ENCODE measurements around the gene PRKAR2B.

Gene PRKAR2B

GRCh38 chr7:107002126-107002525 is 42.4 kb upstream of the PRKAR2B start:
- TF ChIP-seq REST (IDR thresholded peaks at IDR 0.05; ENCODE audit: insufficient read depth in 1 of 2, low read depth in 2 of 2, low read length in 2 of 2) (no peak), SIN3A (IDR thresholded peaks at IDR 0.05; ENCODE audit: borderline replicate concordance, insufficient read depth, low read length) (no peak), TAF1 (IDR thresholded peaks at IDR 0.05; ENCODE audit: borderline replicate concordance, insufficient read depth, low read length) (no peak), FOXP2 (optimal IDR thresholded peaks at IDR 0.05; ENCODE audit: borderline replicate concordance, extremely low read depth, extremely low read length, insufficient read depth) (no peak), POLR2AphosphoS5 (IDR thresholded peaks at IDR 0.05; ENCODE audit: low read depth, low read length) (no peak)

GRCh38 chr7:107002529-107002998 is 41.9 kb upstream of the PRKAR2B start:
- no peak for TF ChIP-seq TAF1 (IDR thresholded peaks at IDR 0.05; ENCODE audit: borderline replicate concordance, insufficient read depth, low read length)
- no peak for TF ChIP-seq REST (IDR thresholded peaks at IDR 0.05; ENCODE audit: insufficient read depth in 1 of 2, low read depth in 2 of 2, low read length in 2 of 2)
- no peak for TF ChIP-seq SIN3A (IDR thresholded peaks at IDR 0.05; ENCODE audit: borderline replicate concordance, insufficient read depth, low read length)
- TF ChIP-seq FOXP2 (optimal IDR thresholded peaks at IDR 0.05; ENCODE audit: borderline replicate concordance, extremely low read depth, extremely low read length, insufficient read depth): no peak
- TF ChIP-seq POLR2AphosphoS5 (IDR thresholded peaks at IDR 0.05; ENCODE audit: low read depth, low read length): no peak

DNA sequence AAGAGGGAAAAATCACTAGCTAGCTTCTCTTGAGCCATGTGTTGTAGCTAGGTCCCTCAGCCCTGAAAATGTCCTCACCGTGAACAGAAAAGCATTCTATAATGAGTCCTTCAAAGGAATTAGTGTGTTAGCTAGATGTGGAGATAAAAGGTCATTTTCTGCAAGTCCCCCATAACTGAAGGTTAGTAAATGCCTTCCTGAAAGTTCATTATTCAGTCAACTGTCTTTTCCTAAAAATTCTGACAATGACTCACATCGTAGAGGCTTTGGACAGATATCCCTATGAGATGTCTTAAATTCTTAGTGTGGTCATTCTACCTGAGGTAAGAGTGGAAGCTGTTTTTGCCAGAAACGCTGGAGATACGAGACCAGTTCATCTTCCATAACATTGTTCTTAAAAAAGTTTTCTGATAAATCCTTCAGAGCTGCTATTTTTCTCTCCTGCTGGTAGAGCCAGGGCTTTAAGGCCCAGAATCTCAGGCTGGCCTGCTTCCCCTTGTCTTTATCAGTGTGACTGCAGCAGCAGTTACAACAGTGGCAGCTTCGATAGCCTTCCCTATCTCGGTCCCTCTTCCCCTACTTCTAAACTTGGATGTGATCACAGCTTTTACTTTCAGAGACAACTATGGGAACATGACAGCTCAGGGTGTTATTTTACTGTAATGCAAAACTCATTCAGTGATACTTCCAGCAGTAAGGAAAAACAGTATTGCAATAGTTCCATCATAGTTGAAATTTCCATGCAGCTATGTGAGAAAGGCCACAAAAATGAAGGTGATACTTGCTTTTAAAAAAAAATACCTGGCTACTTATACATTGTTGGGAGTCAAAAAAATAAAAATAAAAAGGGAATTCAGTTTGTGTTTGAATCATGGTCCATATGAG is 37.3 kb upstream of the PRKAR2B start:
- no peak for TF ChIP-seq REST (IDR thresholded peaks at IDR 0.05; ENCODE audit: insufficient read depth in 1 of 2, low read depth in 2 of 2, low read length in 2 of 2)
- no peak for TF ChIP-seq FOXP2 (optimal IDR thresholded peaks at IDR 0.05; ENCODE audit: borderline replicate concordance, extremely low read depth, extremely low read length, insufficient read depth)
- no peak for TF ChIP-seq POLR2AphosphoS5 (IDR thresholded peaks at IDR 0.05; ENCODE audit: low read depth, low read length)
- no peak for TF ChIP-seq SIN3A (IDR thresholded peaks at IDR 0.05; ENCODE audit: borderline replicate concordance, insufficient read depth, low read length)
- TF ChIP-seq TAF1 (IDR thresholded peaks at IDR 0.05; ENCODE audit: borderline replicate concordance, insufficient read depth, low read length): no peak

DNA sequence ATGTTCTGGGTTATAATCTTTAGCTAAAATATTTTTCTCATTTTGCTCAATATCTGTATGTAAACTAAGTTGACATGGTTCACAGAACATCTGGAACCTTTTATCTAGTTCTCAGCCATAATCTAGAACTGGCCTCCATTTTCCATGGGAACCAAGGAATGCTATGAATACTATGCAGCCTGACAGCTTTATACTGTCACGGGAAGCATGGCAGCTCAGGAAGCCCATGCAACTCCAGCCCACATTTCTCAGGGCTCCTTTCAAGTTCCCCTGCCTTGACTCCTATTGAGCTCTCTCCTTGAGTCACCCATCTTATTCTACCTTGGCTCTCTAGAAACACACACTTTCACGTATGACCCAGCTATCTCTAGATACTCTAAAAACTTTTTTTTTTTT is 36.6 kb upstream of the PRKAR2B start:
- TF ChIP-seq POLR2AphosphoS5 (IDR thresholded peaks at IDR 0.05; ENCODE audit: low read depth, low read length) (no peak), REST (IDR thresholded peaks at IDR 0.05; ENCODE audit: insufficient read depth in 1 of 2, low read depth in 2 of 2, low read length in 2 of 2) (no peak), FOXP2 (optimal IDR thresholded peaks at IDR 0.05; ENCODE audit: borderline replicate concordance, extremely low read depth, extremely low read length, insufficient read depth) (no peak), SIN3A (IDR thresholded peaks at IDR 0.05; ENCODE audit: borderline replicate concordance, insufficient read depth, low read length) (no peak), TAF1 (IDR thresholded peaks at IDR 0.05; ENCODE audit: borderline replicate concordance, insufficient read depth, low read length) (no peak)

Measured in PFSK-1 (cell line).